SU-DHL-6 (cell line): ENCODE measurements around the gene PEX26.
"Not testable (repeated sequence)": the region's sequence is repeated elsewhere in the genome, so short reads cannot be mapped to it uniquely, and the experiment has no call there.

Experiments used
- H2AFZ ChIP-seq: fragments of 200-600 bp; sonication (generic); 2 replicates; pipeline ENCODE4 v1.6.1; 2014; ENCODE audit warnings: low read depth, mild to moderate bottlenecking, moderate library complexity, mixed read lengths, antibody characterized with exemption, low read length; ENCODE audit not compliant: severe bottlenecking
- H3F3A ChIP-seq: fragments of 200-600 bp; shearing (Covaris generic); 2 replicates; pipeline ENCODE4 v1.6.0; 2016; ENCODE audit warnings: antibody characterized with exemption, mild to moderate bottlenecking; ENCODE audit not compliant: insufficient read depth
- H3K27ac ChIP-seq: fragments of 200-600 bp; sonication (generic); 2 replicates; pipeline ENCODE4 v1.5.1; 2016; ENCODE audit warnings: low read depth, mild to moderate bottlenecking, low read length, moderate library complexity, mixed read lengths
- H3K27me3 ChIP-seq: fragments of 200-600 bp; sonication (generic), shearing (Covaris generic); 2 replicates; pipeline ENCODE4 v1.6.0; 2014; ENCODE audit warnings: mild to moderate bottlenecking, low read length
- H3K36me3 ChIP-seq: fragments of 200-600 bp; sonication (generic); 2 replicates; pipeline ENCODE4 v1.6.1; 2014; ENCODE audit warnings: mild to moderate bottlenecking, low read length, mixed read lengths
- H3K4me2 ChIP-seq: fragments of 300-600, 200-600 bp; shearing (Covaris generic), sonication (generic); 2 replicates; pipeline ENCODE4 v1.6.0; 2014; ENCODE audit warnings: low read length, low read depth, mild to moderate bottlenecking; ENCODE audit not compliant: poor library complexity, severe bottlenecking
- H3K4me3 ChIP-seq: fragments of 200-600 bp; sonication (generic); 2 replicates; pipeline ENCODE4 v1.5.1; 2014; ENCODE audit warnings: antibody characterized with exemption, low read length, mild to moderate bottlenecking, mixed read lengths; ENCODE audit not compliant: insufficient read depth, poor library complexity, severe bottlenecking
- H3K79me2 ChIP-seq: fragments of 200-600 bp; sonication (generic); 2 replicates; pipeline ENCODE4 v1.6.1; 2014; ENCODE audit warnings: mild to moderate bottlenecking, low read length, moderate library complexity; ENCODE audit not compliant: insufficient read depth
- H3K9ac ChIP-seq: fragments of 200-600 bp; sonication (generic); 2 replicates; pipeline ENCODE4 v1.7.0; 2014; ENCODE audit warnings: mild to moderate bottlenecking, low read length
- H3K9me2 ChIP-seq: fragments of 200-600 bp; sonication (generic); replicated peaks from 2 replicates; pipeline ENCODE4 v1.6.1; 2014; ENCODE audit warnings: low read length; ENCODE audit not compliant: insufficient read depth
- H3K9me3 ChIP-seq: fragments of 200-600 bp; sonication (generic); 2 replicates; pipeline ENCODE4 v1.6.1; 2014; ENCODE audit warnings: low read length, mixed read lengths; ENCODE audit not compliant: insufficient read depth
- H4K20me1 ChIP-seq: fragments of 200-600 bp; sonication (generic); 2 replicates; pipeline ENCODE4 v1.6.1; 2014; ENCODE audit warnings: low read depth, mild to moderate bottlenecking, antibody characterized with exemption, low read length, moderate library complexity, mixed read lengths
- EZH2phosphoT487 ChIP-seq: fragments of 200-600 bp; sonication (generic), shearing (Covaris generic); conservative IDR thresholded peaks from 2 replicates; pipeline ENCODE4 v1.6.1; 2018; ENCODE audit warnings: mild to moderate bottlenecking, antibody characterized with exemption, low read length, moderate library complexity, mixed read lengths
- TF ChIP-seq, protein P1 (sequence below): fragments of 200-600 bp; sonication (generic); IDR thresholded peaks from one replicate; pipeline ENCODE4 v1.5.1; 2017; ENCODE audit warnings: antibody characterized with exemption, mild to moderate bottlenecking, low read length, moderate library complexity; ENCODE audit not compliant: insufficient read depth, poor library complexity, severe bottlenecking

The PEX26 gene

DNA sequence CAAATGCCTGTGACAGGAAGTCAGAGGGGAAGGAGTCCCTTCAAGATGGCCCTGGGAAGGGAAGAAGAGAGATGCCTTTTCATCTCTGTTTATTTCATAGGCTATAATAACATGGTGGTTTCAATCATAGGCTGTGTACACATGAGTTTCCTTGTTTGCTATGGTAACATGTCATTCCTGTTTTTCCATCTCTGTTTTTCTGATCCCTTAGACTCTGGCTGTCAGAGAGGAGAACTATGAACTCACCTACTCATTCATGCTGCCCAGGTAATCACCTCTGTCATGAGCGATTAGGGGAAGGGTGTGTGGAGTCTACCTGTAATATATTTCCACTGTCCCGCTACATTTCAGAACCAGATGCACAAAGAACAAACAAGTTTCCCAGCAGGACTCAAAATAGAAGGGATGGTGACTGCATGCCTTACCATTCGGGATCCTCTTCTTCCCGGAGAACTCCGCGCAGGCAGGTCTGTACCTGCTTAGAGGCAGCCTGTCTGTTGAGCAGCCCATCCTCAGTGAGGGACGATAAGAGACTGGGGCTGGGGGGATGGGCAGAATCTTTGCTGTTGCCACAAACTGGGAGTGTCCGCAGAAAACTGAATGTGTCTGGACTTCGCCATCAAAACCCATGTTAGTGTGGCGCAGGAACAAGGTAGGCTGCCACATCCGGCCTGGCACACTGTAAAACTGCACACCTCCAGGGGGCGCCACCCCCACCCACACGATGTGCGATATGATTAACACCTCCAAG is 7.1 kb upstream of the PEX26 start:
- no peak overlapping the region for H2AFZ ChIP-seq
- peak overlapping the region; percentile 30 for H3K4me2 ChIP-seq
- no peaks in the 10 kb centered on the region for H3K36me3 ChIP-seq
- TF ChIP-seq, protein P1, sequence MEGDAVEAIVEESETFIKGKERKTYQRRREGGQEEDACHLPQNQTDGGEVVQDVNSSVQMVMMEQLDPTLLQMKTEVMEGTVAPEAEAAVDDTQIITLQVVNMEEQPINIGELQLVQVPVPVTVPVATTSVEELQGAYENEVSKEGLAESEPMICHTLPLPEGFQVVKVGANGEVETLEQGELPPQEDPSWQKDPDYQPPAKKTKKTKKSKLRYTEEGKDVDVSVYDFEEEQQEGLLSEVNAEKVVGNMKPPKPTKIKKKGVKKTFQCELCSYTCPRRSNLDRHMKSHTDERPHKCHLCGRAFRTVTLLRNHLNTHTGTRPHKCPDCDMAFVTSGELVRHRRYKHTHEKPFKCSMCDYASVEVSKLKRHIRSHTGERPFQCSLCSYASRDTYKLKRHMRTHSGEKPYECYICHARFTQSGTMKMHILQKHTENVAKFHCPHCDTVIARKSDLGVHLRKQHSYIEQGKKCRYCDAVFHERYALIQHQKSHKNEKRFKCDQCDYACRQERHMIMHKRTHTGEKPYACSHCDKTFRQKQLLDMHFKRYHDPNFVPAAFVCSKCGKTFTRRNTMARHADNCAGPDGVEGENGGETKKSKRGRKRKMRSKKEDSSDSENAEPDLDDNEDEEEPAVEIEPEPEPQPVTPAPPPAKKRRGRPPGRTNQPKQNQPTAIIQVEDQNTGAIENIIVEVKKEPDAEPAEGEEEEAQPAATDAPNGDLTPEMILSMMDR = no peak
- TF ChIP-seq EZH2phosphoT487 = no peak
- 0 out of 2 replicates have a peak, but pooled peaks cover 5% of the 10 kb centered on the region for H3F3A ChIP-seq
- H3K4me3 ChIP-seq = no peak overlapping the region
- H3K9me2 ChIP-seq = no peaks in the 10 kb centered on the region
- H3K79me2 ChIP-seq = no peaks in the 10 kb centered on the region
- no peak overlapping the region for H3K9ac ChIP-seq
- H3K9me3 ChIP-seq = no peaks in the 10 kb centered on the region
- no peak overlapping the region for H3K27ac ChIP-seq
- no peaks in the 10 kb centered on the region for H4K20me1 ChIP-seq
- H3K27me3 ChIP-seq = no peaks in the 10 kb centered on the region

DNA sequence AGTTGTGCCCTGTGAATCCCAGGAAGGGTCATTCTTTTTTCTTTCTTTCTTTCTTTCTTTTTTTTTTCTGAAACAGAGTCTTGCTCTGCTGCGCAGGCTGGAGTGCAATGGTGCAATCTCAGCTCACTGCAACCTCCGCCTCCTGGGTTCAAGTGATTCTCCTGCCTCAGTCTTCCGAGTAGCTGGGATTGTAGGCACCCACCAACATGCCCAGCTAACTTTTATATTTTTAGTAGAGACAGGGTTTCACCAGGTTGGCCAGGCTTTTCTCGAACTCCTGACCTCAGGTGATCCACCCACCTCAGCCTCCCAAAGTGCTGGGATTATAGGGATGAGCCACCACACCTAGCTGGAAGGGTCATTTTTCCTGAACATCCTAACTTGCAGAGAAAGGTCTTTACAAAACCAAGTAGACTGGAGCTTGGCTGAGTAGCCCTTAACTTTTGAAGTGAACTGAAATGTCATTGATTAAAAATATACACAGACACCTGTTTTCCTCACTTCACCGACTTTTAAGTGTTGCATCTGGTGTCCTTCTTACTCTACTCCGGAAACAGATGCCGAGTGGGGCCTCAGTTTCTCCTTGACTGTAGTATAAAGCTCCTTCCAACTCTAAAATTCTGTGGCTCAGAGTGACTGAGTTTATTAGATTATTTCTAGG is 6.4 kb upstream of the PEX26 start:
- H3K9me3 ChIP-seq, H3K36me3 ChIP-seq, H2AFZ ChIP-seq, H3K27me3 ChIP-seq, H3K9me2 ChIP-seq, H3K79me2 ChIP-seq, H3K9ac ChIP-seq, H3K4me3 ChIP-seq, H4K20me1 ChIP-seq, H3K27ac ChIP-seq, H3F3A ChIP-seq: not testable (repeated sequence)
- H3K4me2 ChIP-seq = peak overlapping the region; percentile 30

DNA sequence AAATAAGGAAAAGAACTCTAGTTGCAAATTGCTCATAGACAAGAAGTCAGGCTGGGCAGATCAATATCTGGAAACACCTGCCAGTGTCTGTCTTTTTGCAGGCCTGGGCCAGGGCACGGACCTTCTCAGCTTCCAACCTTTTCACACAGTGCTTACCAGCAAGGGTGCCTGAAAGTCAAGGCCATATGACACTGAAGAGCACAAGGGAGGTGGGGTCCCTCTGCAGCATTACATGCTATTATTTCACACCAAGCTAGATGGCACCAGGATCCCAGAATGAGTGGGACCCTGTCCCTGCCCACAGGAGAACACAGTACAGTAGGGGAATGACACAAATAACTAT is 5.9 kb upstream of the PEX26 start:
- TF ChIP-seq, protein P1 = no peak
- TF ChIP-seq EZH2phosphoT487 = no peak
- 0 out of 2 replicates have a peak, but pooled peaks cover 3% of the 10 kb centered on the region for H3K79me2 ChIP-seq
- H4K20me1 ChIP-seq = no peaks in the 10 kb centered on the region
- H3K4me2 ChIP-seq = peak overlapping the region; percentile 30
- H3K4me3 ChIP-seq = no peak overlapping the region
- H3K27ac ChIP-seq = no peak overlapping the region
- H3K27me3 ChIP-seq = no peaks in the 10 kb centered on the region
- H3K9me3 ChIP-seq = no peaks in the 10 kb centered on the region
- H3K9me2 ChIP-seq = no peaks in the 10 kb centered on the region
- H2AFZ ChIP-seq = no peak overlapping the region
- H3K9ac ChIP-seq = no peak overlapping the region
- peaks cover 5% of the 10 kb centered on the region; the same call in 1 of the 2 replicates for H3F3A ChIP-seq
- no peaks in the 10 kb centered on the region for H3K36me3 ChIP-seq

DNA sequence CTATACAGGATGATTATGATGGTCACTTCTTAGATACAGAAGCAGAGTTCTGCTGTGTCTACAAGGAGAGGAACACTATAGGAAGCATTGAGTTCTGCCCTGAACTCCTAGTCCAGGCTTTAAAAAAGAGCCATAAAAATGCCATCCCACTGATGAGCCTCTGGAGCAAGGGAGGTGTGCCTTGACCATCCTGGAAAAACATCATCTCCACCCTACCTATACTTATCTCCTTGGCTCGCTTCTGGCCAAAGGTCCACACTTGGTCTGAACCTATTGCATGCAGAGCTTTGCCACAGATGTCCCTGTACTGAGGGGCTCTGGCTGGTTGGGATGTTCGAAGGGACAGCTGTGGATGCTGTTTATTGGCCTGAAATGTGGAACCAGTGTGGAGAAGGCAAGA is 4.3 kb upstream of the PEX26 start:
- Histone ChIP-seq H3K9me2 (no peaks in the 10 kb centered on the region), H3K4me3 (no peak overlapping the region), H3F3A (peaks cover 5% of the 10 kb centered on the region; the same call in 1 of the 2 replicates), H3K9me3 (no peaks in the 10 kb centered on the region), H3K27me3 (no peaks in the 10 kb centered on the region), H2AFZ (no peak overlapping the region), H3K9ac (no peak overlapping the region), H3K79me2 (peaks cover 8% of the 10 kb centered on the region; the same call in 1 of the 2 replicates), H4K20me1 (no peaks in the 10 kb centered on the region), H3K36me3 (no peaks in the 10 kb centered on the region), H3K4me2 (no peak overlapping the region), H3K27ac (no peak overlapping the region)
- TF ChIP-seq EZH2phosphoT487 = no peak
- TF ChIP-seq, protein P1 = no peak

DNA sequence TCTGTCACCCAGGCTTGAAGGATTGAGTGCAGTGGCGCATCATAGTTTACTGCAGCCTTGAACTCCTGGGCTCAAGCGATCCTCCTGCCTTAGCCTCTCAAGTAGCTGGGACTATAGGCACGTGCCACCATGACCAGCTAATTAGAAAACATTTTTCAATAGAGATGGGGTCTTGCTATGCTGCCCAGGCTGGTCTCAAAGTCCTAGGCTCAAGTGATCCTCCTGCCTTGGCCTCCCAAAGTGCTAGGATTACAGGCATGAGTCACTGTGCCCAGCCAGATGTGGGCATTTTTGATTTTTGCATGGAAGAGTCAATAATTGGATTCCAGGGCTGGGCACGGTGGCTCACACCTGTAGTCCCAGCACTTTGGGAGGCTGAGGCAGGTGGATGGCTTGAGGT is 3.9 kb upstream of the PEX26 start:
- not testable (repeated sequence) for H2AFZ ChIP-seq, H3K27me3 ChIP-seq, H3K9me3 ChIP-seq, H3K27ac ChIP-seq, H3K9ac ChIP-seq, H3K4me2 ChIP-seq, H3K36me3 ChIP-seq, H4K20me1 ChIP-seq, H3F3A ChIP-seq, H3K9me2 ChIP-seq, H3K4me3 ChIP-seq
- H3K79me2 ChIP-seq = peaks cover 13% of the 10 kb centered on the region; the same call in 1 of the 2 replicates
